ENCODE data around the gene SPATA31C1.

DNA sequence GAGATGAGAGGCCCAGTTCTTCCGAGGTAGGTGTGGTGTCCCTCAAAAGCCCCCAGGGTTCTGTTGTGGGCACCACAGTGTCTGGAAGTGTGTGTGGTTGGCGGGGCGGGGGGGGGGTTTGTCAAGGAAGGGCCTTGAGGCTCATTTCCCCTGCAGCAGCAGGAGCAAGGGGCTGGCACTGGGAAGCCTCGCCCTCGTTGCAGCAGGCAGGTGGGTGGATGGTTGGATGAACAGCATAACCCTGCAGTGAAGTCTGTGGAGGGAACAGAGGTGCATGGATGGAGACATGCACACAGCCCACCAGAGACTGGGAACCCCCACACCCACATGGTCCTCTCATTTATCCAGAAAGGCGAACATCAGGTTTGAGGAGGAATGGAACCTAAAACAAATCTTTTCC is 37.1 kb upstream of the SPATA31C1 start:
- TF ChIP-seq JUND (IDR thresholded peaks at IDR 0.05) (no peak), CEBPB (IDR thresholded peaks at IDR 0.05; ENCODE audit: low read depth) (no peak), RAD21 (IDR thresholded peaks at IDR 0.05; ENCODE audit: low read depth) (no peak), EZH2phosphoT487 (IDR thresholded peaks at IDR 0.05; ENCODE audit: borderline replicate concordance) (no peak), POLR2A (IDR thresholded peaks at IDR 0.05; ENCODE audit: borderline replicate concordance, extremely low read depth, insufficient read depth, insufficient read length) (no peak), CBX3 (IDR thresholded peaks at IDR 0.05; ENCODE audit: low read depth) (no peak)
- TF ChIP-seq, protein P1, sequence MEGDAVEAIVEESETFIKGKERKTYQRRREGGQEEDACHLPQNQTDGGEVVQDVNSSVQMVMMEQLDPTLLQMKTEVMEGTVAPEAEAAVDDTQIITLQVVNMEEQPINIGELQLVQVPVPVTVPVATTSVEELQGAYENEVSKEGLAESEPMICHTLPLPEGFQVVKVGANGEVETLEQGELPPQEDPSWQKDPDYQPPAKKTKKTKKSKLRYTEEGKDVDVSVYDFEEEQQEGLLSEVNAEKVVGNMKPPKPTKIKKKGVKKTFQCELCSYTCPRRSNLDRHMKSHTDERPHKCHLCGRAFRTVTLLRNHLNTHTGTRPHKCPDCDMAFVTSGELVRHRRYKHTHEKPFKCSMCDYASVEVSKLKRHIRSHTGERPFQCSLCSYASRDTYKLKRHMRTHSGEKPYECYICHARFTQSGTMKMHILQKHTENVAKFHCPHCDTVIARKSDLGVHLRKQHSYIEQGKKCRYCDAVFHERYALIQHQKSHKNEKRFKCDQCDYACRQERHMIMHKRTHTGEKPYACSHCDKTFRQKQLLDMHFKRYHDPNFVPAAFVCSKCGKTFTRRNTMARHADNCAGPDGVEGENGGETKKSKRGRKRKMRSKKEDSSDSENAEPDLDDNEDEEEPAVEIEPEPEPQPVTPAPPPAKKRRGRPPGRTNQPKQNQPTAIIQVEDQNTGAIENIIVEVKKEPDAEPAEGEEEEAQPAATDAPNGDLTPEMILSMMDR (IDR thresholded peaks at IDR 0.05 in 2 of 3, conservative IDR thresholded peaks at IDR 0.05 in 1 of 3; ENCODE audit: borderline replicate concordance in 1 of 3, insufficient read depth in 1 of 3, low read depth in 2 of 3, low read length in 2 of 3): no peak
- TF ChIP-seq, protein P2, sequence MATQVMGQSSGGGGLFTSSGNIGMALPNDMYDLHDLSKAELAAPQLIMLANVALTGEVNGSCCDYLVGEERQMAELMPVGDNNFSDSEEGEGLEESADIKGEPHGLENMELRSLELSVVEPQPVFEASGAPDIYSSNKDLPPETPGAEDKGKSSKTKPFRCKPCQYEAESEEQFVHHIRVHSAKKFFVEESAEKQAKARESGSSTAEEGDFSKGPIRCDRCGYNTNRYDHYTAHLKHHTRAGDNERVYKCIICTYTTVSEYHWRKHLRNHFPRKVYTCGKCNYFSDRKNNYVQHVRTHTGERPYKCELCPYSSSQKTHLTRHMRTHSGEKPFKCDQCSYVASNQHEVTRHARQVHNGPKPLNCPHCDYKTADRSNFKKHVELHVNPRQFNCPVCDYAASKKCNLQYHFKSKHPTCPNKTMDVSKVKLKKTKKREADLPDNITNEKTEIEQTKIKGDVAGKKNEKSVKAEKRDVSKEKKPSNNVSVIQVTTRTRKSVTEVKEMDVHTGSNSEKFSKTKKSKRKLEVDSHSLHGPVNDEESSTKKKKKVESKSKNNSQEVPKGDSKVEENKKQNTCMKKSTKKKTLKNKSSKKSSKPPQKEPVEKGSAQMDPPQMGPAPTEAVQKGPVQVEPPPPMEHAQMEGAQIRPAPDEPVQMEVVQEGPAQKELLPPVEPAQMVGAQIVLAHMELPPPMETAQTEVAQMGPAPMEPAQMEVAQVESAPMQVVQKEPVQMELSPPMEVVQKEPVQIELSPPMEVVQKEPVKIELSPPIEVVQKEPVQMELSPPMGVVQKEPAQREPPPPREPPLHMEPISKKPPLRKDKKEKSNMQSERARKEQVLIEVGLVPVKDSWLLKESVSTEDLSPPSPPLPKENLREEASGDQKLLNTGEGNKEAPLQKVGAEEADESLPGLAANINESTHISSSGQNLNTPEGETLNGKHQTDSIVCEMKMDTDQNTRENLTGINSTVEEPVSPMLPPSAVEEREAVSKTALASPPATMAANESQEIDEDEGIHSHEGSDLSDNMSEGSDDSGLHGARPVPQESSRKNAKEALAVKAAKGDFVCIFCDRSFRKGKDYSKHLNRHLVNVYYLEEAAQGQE (IDR thresholded peaks at IDR 0.05; ENCODE audit: low read depth): no peak

Data from HCT116 (cell line).